COLO829 (cell line): Measurements from ENCODE around the gene MBD6.
"Not testable (repeated sequence)": the region's sequence is repeated elsewhere in the genome, so short reads cannot be mapped to it uniquely, and the experiment has no call there.

ENCODE experiments used
- DNase-seq: peaks from one replicate; pipeline ENCODE4 v3.0.0; 2012; ENCODE audit warnings: low spot score

Gene MBD6

DNA sequence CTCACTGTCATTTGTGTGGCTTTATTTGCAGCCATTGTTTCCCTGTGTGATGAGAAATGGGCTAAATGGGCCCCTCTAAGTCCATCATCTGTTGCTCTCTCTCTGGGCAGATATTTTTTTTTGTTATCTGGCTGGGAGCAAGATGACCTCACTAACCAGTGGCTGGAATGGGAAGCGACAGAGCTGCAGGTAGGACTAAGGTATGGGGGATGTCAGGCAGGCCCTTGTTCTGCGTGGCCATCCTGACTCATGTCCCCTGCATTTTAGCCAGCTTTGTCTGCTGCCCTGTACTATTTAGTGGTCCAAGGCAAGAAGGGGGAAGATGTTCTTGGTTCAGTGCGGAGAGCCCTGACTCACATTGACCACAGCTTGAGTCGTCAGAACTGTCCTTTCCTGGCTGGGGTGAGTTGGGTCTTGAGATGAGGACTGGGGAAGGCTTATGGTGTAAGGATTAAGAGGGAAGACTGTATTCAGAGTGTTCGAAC lies 33.4 kb upstream of the MBD6 start:
- no peak for DNase-seq

DNA sequence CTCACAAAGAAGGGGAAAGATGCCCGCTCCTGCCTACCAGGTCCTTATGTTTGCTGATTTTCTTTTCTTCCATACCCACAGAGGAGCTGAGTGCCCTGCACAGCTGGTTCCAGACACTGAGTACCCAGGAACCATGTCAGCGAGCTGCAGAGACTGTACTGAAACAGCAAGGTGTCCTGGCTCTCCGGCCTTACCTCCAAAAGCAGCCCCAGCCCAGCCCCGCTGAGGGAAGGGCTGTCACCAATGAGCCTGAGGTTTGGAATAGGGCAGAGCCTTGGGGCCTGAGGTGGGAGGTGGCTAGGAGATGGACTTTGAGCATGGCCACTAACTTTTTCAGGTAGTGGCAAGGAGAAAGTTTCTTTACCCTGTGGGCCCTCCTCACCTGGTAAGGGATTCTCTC lies 32.5 kb upstream of the MBD6 start:
- DNase-seq: no peak

DNA sequence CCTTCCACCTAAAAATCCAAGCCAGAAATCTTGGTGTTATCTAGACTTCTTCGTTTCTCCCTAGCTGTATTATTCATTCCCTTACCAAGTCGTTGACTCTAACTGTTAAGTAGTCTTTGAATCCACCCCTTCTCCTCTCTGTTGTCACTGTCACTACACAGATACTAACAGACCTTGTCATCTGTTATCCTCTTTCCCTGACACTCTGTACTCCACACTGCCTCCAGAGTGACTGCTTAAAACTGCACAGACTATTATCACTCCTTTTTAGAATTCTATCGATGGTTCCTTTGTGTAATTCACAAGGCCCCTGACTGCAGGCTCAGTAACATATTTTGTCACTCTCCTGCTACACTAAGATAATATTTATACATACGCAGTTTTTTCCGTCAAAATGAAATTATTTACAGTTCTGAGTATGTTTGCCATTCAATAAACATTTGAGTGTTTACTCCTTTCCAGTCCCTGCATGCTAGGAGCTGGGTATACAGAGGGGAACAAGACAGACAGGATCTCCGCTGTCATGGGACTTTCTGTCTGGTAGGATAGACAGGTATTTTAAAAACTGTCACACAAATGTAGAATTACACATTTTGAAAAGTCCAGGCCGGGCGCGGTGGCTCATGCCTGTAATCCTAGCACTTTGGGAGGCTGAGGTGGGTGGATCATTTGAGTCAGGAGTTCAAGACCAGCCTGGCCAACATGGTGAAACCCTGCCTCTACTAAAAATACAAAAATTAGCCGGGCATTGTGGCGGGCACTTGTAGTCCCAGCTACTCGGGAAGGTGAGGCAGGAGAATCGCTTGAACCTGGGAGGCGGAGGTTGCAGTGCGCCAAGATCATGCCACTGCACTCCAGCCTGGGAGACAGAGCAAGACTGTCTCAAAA lies 31.0 kb upstream of the MBD6 start:
- no peak for DNase-seq

DNA sequence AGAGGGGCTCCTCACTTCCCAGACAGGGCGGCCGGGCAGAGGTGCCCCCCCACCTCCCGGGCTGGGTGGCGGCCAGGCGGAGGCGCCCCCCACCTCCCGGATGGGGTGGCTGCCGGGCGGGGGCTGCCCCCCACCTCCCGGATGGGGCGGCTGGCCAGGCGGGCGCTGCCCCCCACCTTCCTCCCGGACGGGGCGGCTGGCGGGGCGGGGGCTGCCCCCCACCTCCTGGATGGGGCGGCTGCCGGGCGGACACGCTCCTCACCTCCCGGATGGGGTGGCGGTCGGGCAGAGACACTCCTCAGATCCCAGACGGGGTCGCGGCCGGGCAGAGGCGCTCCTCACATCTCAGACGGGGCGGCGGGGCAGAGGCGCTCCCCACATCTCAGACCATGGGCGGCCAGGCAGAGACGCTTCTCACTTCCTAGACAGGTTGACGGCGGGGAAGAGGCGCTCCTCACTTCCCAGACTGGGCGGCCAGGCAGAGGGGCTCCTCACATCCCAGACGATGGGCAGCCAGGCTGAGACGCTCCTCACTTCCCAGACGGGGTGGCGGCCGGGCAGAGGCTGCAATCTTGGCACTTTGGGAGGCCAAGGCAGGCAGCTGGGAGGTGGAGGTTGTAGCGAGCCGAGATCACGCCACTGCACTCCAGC lies 27.4 kb upstream of the MBD6 start:
- not testable (repeated sequence) for DNase-seq

DNA sequence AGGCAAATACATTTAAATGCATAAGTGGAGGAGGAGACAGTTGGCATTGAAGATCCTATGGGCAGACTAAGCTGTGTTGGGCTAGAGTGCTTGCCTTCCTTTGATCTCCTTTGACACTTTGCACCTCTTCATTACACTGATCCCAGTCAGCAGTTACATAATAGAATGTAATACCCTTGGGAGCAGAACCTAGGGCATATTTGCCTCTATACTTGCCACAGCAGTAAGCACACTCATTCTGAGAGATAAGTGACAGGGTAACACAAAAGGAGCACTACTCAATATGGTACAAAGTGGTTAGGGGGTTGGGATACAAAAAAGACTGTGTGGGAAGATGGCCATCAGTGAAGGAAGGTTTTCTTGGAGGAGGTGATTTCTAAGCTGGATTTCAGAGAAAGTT lies 25.8 kb upstream of the MBD6 start:
- DNase-seq: no peak

DNA sequence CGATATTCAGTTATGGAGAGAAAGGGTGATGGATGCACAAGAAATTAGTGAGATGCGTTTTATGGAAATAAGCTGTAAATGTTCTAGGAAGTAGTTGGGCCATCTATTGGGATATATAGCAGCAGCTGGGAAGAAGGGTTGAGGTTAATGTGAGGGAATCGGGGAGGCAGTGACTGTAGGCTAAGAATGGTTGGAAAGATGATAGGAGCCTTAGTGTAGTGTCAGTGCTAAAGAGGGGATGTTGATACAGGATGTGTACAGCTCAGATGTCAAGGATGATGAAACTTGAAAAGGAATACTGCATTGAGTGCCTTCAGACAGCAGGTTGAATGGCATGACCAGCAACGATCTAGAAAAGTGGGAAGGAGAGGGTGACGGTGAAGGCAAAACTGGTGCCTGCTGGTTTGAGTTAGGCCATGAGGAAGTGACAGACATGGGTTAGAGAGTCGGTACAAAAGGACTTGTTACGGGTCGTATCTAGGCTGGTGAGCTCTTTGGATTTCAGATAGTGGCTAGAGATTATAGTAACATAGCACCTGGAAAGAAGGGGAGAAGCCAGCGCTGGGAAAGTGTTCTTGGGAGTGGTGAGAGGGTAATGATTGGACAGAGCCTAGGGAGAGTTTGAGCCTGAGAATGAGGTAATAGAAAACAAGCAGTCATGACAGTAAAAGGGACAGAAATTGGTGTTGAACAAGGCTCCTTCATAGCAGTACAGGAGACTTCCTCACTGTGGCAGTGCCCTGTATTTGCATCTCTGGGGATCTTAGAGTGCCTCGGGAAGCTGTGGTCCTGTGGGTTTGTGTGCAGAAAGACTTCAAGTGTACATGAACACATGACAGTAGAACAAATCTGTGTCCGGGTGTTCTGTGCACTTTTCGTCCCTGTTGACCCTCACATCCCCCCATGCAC lies 25.1 kb upstream of the MBD6 start:
- DNase-seq: no peak

DNA sequence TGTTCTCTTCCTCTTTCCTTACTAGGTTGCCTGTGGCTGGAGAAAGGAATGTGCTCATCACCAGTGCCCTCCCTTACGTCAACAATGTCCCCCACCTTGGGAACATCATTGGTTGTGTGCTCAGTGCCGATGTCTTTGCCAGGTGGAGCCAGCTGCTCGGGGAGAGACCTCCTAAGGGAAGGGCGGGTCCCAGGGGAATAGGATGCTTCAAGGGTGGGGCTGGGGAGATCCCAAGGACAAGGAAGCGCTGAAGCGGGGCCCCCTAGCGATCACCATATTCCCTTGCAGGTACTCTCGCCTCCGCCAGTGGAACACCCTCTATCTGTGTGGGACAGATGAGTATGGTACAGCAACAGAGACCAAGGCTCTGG lies 24.5 kb upstream of the MBD6 start:
- no peak for DNase-seq

DNA sequence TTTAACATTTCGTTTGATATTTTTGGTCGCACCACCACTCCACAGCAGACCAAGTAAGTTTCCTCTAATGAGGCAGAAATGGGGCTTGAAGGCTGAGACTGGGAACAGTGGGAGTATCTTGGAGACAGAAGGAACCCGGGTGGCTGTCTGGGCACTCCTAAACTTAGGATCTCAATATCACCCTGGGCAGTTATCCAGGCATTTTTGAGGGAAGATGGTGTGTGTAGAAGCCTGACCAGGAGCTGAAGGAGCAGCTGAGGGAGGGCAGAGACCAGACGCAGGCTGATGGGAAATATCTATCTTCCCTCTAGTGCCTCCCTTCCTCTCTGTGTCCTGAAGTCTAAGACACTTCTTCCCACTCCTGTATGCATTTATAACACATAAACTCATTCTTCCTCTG lies 24.1 kb upstream of the MBD6 start:
- DNase-seq: no peak

DNA sequence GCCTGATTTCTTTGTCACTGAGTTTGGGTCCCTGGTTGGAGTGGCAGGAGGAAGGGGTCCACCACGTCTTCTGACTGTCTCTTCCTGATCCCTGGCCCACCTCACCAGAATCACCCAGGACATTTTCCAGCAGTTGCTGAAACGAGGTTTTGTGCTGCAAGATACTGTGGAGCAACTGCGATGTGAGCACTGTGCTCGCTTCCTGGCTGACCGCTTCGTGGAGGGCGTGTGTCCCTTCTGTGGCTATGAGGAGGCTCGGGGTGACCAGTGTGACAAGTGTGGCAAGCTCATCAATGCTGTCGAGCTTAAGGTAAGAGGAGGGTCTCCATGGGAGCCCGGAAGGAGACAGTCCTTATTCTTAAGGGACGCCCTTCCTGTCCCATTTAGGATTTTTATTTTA lies 22.4 kb upstream of the MBD6 start:
- DNase-seq: no peak

DNA sequence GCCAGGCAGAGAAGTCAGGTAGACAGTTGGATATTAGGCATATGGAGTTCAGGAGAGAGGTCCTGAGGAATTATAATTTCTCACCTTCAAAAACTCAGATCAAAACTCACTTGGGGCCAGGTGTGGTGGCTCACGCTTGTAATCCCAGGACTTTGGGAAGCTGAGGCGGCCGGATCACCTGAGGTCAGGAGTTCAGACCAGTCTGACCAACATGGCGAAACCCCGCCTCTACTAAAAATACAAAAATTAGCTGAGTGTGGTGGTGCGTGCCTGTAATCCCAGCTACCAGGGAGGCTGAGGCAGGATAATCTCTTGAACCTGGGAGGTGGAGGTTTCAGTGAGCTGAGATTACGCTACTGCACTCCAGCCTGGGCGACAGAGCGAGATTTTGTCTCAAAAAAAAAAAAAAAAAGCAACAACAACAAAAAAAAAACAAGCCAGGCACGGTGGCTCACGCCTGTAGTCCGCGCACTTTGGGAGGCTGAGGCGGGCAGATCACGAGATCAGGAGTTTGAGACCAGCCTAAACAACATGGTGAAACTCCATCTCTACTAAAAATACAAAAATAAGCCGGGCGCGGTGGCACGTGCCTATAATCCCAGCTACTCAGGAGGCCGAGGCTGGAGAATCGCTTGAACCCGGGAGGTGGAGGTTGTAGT lies 20.2 kb upstream of the MBD6 start:
- not testable (repeated sequence) for DNase-seq

DNA sequence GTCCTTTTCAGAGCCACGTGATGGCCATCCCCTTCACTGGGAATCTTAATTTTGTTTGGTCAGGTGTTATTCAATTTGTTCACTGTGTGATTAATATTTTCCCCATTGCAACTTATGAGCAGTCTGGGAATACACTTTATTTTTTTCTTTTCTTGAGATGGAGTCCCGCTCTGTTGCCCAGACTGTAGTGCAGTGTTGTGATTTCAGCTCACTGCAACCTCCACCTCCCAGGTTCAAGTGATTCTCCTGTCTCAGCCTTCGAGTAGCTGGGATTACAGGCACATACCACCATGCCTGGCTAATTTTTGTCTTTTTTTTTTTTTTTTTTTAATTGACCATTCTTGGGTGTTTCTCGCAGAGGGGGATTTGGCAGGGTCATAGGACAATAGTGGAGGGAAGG lies 16.1 kb upstream of the MBD6 start:
- DNase-seq: not testable (repeated sequence)

DNA sequence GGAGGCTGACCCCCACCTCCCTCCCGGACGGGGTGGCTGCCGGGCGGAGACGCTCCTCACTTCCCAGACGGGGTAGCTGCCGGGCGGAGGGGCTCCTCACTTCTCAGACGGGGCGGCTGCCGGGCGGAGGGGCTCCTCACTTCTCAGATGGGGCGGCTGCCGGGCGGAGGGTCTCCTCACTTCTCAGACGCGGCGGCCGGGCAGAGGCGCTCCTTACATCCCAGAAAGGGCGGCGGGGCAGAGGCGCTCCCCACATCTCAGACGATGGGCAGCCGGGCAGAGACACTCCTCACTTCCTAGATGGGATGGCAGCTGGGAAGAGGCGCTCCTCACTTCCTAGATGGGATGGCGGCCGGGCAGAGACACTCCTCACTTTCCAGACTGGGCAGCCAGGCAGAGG lies 14.8 kb upstream of the MBD6 start:
- DNase-seq: not testable (repeated sequence)

DNA sequence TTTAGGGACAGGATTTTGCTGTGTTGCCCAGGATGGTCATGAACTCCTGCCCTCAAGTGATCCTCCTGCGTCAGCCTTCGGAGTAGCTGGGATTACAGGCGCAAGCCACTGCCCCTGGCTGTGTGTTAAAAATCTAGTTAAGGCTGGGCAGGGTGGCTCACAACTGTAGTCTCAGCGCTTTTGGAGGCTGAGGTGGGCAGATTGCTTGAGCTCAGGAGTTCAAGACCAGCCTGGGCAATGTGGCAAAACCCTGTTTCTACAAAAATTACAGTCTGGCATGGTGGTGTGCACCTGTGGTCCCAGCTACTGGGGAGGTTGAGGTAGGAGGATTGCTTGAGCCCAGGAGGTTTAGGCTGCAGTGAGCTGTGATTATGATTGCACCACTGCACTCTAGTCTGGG lies 11.5 kb upstream of the MBD6 start:
- DNase-seq: no peak

DNA sequence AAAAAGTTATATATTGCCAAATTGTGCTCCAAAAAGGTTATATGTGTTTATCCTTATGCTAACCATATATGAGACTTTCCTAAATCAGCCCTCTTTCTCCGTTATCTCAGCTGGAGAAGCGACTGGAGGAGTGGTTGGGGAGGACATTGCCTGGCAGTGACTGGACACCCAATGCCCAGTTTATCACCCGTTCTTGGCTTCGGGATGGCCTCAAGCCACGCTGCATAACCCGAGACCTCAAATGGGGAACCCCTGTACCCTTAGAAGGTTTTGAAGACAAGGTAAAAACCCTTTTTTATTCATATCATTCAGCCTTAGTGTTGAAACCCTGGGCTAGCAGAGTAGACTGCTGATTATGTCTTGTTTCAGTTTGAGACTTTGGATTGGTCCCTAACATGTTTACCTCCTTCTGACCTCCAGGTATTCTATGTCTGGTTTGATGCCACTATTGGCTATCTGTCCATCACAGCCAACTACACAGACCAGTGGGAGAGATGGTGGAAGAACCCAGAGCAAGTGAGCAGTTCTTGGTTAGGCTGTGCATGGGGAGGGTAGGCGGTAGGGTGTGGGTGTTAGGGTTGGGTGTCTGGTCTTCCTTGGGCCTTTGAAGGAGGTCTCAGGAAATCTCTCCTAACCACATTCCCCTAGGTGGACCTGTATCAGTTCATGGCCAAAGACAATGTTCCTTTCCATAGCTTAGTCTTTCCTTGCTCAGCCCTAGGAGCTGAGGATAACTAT lies 10.9 kb upstream of the MBD6 start:
- no peak for DNase-seq

DNA sequence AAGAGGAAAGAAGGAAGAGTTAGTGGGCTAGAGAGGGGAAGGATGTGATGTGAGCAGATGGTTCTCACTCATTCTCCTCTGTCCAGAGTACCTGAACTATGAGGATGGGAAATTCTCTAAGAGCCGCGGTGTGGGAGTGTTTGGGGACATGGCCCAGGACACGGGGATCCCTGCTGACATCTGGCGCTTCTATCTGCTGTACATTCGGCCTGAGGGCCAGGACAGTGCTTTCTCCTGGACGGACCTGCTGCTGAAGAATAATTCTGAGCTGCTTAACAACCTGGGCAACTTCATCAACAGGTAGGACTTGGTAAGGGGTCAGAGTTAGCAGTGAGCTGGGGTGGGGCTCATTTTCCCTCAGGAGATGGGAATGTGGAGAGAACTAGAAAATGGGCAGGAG lies 10.0 kb upstream of the MBD6 start:
- no peak for DNase-seq

DNA sequence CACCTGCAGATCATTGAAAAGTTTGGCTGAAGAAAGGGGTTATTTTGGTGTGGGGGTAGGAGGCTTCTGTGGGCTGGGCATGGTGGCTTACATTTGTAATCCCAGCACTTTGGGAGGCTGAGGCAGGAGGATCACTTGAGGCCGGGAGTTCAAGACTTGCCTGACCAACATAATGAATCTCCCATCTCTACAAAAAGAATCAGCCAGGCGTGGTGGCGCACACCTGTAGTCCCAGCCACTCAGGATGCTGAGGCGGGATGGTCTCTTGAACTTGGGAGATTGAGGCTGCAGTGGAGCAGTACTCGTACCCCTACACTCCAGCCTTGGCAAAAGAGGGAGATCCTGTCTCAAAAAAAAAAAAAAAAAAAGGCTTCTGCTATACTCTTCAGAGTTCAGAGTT lies 9.4 kb upstream of the MBD6 start:
- DNase-seq: no peak

DNA sequence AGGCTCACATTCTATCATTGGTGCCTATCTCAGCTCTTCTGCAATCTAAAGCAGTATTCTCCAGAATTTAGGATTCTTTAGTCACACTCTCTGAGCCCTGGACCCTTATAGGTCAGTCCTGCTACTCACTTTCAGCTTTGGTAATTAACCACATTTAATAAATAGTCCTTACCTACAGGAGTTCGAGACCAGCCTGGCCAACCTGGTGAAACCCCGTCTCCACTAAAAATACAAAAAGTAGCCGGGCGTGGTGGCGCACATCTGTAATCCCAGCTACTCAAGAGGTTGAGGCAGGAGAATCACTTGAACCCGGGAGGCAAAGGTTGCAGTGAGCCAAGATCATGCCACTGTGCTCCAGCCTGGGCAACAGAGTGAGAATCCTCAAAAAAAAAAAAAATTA lies 8.9 kb upstream of the MBD6 start:
- not testable (repeated sequence) for DNase-seq

DNA sequence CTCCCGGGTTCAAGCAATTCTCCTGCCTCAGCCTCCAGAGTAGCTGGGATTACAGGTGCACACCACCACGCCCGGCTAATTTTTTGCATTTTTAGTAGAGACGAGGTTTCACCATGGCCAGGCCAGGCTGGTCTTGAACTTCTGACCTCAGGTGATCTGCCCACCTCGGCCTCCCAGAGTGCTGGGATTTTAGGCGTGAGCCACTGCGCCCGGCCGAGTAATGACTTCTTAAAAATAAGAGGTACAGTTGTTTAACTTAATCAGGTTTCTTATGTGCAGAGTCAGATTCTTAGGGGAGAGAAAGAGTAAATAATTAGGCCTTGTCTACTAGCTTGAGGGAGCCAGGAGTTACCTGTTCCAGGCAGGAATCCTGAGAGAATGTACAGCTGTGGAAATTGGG lies 8.4 kb upstream of the MBD6 start:
- DNase-seq: not testable (repeated sequence)

DNA sequence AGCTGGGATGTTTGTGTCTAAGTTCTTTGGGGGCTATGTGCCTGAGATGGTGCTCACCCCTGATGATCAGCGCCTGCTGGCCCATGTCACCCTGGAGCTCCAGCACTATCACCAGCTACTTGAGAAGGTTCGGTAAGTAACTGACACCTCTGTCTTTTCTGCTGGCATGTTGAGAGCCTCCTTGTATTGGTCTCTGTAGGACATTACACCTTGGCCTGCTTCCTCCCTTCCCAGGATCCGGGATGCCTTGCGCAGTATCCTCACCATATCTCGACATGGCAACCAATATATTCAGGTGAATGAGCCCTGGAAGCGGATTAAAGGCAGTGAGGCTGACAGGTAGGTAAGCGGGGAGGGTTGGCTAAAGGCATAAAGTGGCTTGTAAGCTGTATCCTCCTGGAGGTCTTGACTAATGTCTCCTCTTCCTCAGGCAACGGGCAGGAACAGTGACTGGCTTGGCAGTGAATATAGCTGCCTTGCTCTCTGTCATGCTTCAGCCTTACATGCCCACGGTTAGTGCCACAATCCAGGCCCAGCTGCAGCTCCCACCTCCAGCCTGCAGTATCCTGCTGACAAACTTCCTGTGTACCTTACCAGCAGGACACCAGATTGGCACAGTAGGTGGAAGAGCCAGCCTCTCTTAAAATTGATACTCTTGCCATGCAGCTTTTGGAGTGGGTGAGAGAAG lies 7.8 kb upstream of the MBD6 start:
- DNase-seq: no peak

DNA sequence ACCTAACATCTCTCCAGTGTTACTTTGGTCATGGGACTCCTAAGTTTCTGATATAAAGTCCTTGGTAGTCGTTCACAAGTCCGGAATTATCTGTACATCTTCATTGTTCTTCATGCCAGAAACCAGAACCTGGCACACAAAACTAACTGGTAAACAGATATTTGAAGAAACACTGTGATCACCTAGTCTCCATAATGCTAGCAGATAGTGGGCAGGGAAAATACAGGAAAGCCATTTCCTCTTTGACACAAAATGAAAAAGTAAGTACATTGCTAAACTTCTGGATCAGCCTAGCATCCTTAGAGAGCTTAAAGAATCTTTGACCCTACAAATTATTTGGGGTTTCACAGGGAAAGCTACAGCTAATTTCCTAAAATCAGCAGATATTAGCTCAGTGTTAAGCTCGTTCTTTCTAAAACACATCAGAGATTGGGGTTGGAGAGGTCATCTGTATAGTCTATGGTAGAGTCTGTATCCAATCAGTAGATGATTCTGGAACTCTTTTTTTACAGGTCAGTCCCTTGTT lies 7.2 kb upstream of the MBD6 start:
- no peak for DNase-seq
